ENCODE data around the gene AGBL4. TPM values are rescaled to one million over a fixed set of nuclear protein-coding genes. Genes with fewer than 3 reads are reported as not detected.

The AGBL4 gene
- total RNA-seq, 4 donors from 2014 or later = not detected

DNA sequence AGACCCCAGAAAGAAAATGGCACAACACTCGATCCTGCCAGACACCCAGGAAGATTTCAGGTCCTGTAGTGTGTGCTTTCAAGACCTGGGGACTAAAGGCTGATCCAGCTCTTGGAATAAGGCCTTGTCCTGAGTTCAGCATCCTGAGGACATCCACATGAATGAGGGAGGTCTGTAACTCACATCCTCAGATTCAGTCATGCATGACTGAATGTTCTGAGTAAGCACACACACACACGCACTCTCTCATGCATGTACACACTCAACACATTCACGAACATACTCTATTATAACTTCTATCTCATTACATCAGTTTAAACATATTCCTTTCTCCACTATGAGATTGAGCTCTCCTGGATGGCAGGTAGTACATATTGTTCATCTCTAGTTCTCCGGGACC is 973.7 kb downstream of the AGBL4 start:
- Histone ChIP-seq H3K4me1 (no peaks in the 10 kb centered on the region), H3K36me3 (no peaks in the 10 kb centered on the region), H3K27ac (no peak overlapping the region), H3K27me3 (no peaks in the 10 kb centered on the region), H3K9me3 (no peaks in the 10 kb centered on the region), H3K4me3 (no peak overlapping the region)
- intact Hi-C loops (cut with DNase I; ENCODE audit: low total_unique reads) (no loop called here), in situ Hi-C loops (cut with MboI; ENCODE audit: low sequenced_read_pairs in 4 of 4) (no loop called here)
- DNase-seq (no peak), ATAC-seq (no peak)
- TF ChIP-seq POLR2A (IDR thresholded peaks at IDR 0.05) = no peak
- TF ChIP-seq, protein P1, sequence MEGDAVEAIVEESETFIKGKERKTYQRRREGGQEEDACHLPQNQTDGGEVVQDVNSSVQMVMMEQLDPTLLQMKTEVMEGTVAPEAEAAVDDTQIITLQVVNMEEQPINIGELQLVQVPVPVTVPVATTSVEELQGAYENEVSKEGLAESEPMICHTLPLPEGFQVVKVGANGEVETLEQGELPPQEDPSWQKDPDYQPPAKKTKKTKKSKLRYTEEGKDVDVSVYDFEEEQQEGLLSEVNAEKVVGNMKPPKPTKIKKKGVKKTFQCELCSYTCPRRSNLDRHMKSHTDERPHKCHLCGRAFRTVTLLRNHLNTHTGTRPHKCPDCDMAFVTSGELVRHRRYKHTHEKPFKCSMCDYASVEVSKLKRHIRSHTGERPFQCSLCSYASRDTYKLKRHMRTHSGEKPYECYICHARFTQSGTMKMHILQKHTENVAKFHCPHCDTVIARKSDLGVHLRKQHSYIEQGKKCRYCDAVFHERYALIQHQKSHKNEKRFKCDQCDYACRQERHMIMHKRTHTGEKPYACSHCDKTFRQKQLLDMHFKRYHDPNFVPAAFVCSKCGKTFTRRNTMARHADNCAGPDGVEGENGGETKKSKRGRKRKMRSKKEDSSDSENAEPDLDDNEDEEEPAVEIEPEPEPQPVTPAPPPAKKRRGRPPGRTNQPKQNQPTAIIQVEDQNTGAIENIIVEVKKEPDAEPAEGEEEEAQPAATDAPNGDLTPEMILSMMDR (IDR thresholded peaks at IDR 0.05 in 4 of 5, conservative IDR thresholded peaks at IDR 0.05 in 1 of 5) = no peak

- Histone ChIP-seq H3K4me3 (no peak overlapping the region), H3K27me3 (no peaks in the 10 kb centered on the region), H3K4me1 (no peaks in the 10 kb centered on the region), H3K9me3 (no peaks in the 10 kb centered on the region), H3K36me3 (no peaks in the 10 kb centered on the region), H3K27ac (no peak overlapping the region)
- in situ Hi-C loops (cut with MboI; ENCODE audit: low sequenced_read_pairs in 4 of 4) (no loop called here), intact Hi-C loops (cut with DNase I; ENCODE audit: low total_unique reads) (no loop called here)
- ATAC-seq = no peak
- no peak for DNase-seq
- no peak for TF ChIP-seq POLR2A (IDR thresholded peaks at IDR 0.05)
- TF ChIP-seq, protein P1 (IDR thresholded peaks at IDR 0.05 in 4 of 5, conservative IDR thresholded peaks at IDR 0.05 in 1 of 5) = no peak
Observed at GRCh38 chr1:49048188-49048587, 975.6 kb downstream of the AGBL4 start.

DNA sequence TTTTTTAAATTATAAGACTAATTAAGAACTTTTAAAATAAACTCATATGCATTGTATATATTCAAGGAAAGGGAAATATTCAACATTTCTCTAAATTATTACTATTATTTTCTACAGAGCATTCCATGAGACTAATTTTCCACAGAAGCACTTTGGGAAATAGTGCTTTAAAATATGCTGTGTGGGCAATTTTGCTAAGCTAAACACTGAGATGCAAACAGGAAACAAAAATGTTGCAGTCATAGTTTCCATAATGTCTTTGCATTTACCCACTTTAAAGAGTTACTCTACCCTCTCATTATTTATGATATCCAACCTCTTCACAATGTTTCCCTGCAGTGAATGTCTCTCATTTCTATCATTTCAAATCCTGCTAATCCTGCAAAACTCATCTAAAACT is 977.4 kb downstream of the AGBL4 start:
- intact Hi-C loops (cut with DNase I; ENCODE audit: low total_unique reads) = no loop called here
- Histone ChIP-seq H3K36me3 (no peaks in the 10 kb centered on the region), H3K27me3 (no peaks in the 10 kb centered on the region), H3K4me3 (no peak overlapping the region), H3K27ac (no peak overlapping the region), H3K4me1 (no peaks in the 10 kb centered on the region), H3K9me3 (no peaks in the 10 kb centered on the region)
- no peak for DNase-seq
- TF ChIP-seq POLR2A (IDR thresholded peaks at IDR 0.05) = no peak
- TF ChIP-seq, protein P1 (IDR thresholded peaks at IDR 0.05 in 4 of 5, conservative IDR thresholded peaks at IDR 0.05 in 1 of 5) = no peak
- in situ Hi-C loops (cut with MboI; ENCODE audit: low sequenced_read_pairs in 4 of 4) = no loop called here
- ATAC-seq = no peak

- Histone ChIP-seq H3K4me3 (no peak overlapping the region), H3K27ac (no peak overlapping the region), H3K36me3 (no peaks in the 10 kb centered on the region), H3K27me3 (no peaks in the 10 kb centered on the region), H3K9me3 (no peaks in the 10 kb centered on the region), H3K4me1 (no peaks in the 10 kb centered on the region)
- no peak for ATAC-seq
- intact Hi-C loops (cut with DNase I; ENCODE audit: low total_unique reads) (no loop called here), in situ Hi-C loops (cut with MboI; ENCODE audit: low sequenced_read_pairs in 4 of 4) (no loop called here)
- DNase-seq = no peak
- TF ChIP-seq POLR2A (IDR thresholded peaks at IDR 0.05) = no peak
- TF ChIP-seq, protein P1 (IDR thresholded peaks at IDR 0.05 in 4 of 5, conservative IDR thresholded peaks at IDR 0.05 in 1 of 5) = no peak
Observed at GRCh38 chr1:49045371-49045770, 978.4 kb downstream of the AGBL4 start.

DNA sequence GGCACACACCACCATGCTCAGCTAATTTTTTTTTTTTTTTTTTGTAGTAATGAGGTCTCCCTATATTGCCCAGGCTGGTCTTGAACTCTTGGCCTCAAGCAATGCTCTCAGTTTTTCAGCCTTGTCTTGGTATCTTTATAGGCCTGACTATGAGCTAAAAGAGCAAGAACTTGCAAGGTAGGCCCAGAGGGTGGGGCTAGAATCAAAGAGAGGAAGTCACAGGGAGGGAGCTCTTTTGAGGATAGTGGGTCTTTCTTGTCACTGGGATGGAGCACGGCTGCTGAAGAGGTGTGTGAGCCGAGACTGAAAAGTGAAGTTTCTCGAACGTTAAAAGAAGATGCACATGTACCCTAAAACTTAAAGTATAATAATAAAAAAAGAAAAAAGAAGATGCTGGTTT is 987.1 kb downstream of the AGBL4 start:
- Histone ChIP-seq H3K4me1 (no peaks in the 10 kb centered on the region), H3K27ac (no peak overlapping the region), H3K9me3 (no peaks in the 10 kb centered on the region), H3K4me3 (no peak overlapping the region), H3K27me3 (no peaks in the 10 kb centered on the region), H3K36me3 (no peaks in the 10 kb centered on the region)
- in situ Hi-C loops (cut with MboI; ENCODE audit: low sequenced_read_pairs in 4 of 4) (no loop called here), intact Hi-C loops (cut with DNase I; ENCODE audit: low total_unique reads) (no loop called here)
- TF ChIP-seq POLR2A (IDR thresholded peaks at IDR 0.05) = no peak
- TF ChIP-seq, protein P1 (IDR thresholded peaks at IDR 0.05 in 4 of 5, conservative IDR thresholded peaks at IDR 0.05 in 1 of 5) = no peak
- ATAC-seq (no peak), DNase-seq (no peak)
